Heart left ventricle (tissue), 16 donors: ENCODE data around the gene POLR3GL. TPM values are rescaled to one million over a fixed set of nuclear protein-coding genes. Genes with fewer than 3 reads are reported as not detected.
"Not testable (repeated sequence)": the region's sequence is repeated elsewhere in the genome, so short reads cannot be mapped to it uniquely, and the experiment has no call there.

Source experiments
- ATAC-seq, 4 donors: fragments of 200-7000 bp; cut with Tn5 transposase; one replicate each; pipeline ENCODE4 v1.9.1; 2020 to 2022; ENCODE audit warnings: moderate library complexity in 4 of 4, mild to moderate bottlenecking in 3 of 4, moderate number of reproducible peaks in 1 of 4
- DNase-seq, 5 donors: peaks; one replicate each; pipeline ENCODE4 v3.0.0-alpha.2; 2020
- H3K27ac ChIP-seq, 12 donors: fragments of 200-600 bp; sonication (generic) in 4 of 12; one replicate each; pipeline versions ENCODE4 v1.5.0 to v1.8.0; 2016 to 2022; ENCODE audit warnings: mild to moderate bottlenecking in 2 of 12
- H3K27me3 ChIP-seq, 9 donors: fragments of 200-600 bp; sonication (generic) in 2 of 9; one replicate each; pipeline versions ENCODE4 v1.5.1 to v1.8.0; 2016 to 2022; ENCODE audit warnings: mild to moderate bottlenecking in 3 of 9
- H3K36me3 ChIP-seq, 9 donors: fragments of 200-600 bp; sonication (generic) in 2 of 9; one replicate each; pipeline versions ENCODE4 v1.5.0 to v1.8.0; 2018 to 2022; ENCODE audit warnings: mild to moderate bottlenecking in 2 of 9
- H3K4me1 ChIP-seq, 12 donors: fragments of 200-600 bp; sonication (generic) in 4 of 12; one replicate each; pipeline versions ENCODE4 v1.5.0 to v1.8.0; 2016 to 2022; ENCODE audit warnings: mild to moderate bottlenecking in 3 of 12
- H3K4me3 ChIP-seq, 12 donors: fragments of 200-600 bp; sonication (generic) in 4 of 12; one replicate each; pipeline versions ENCODE4 v1.5.0 to v1.8.0; 2017 to 2022; ENCODE audit warnings: mild to moderate bottlenecking in 9 of 12, moderate library complexity in 4 of 12
- H3K9me3 ChIP-seq, 12 donors: fragments of 200-600 bp; sonication (generic) in 4 of 12; one replicate each; pipeline versions ENCODE4 v1.5.0 to v1.8.0; 2016 to 2022; ENCODE audit warnings: mild to moderate bottlenecking in 1 of 12
- POLR2A ChIP-seq, 2 donors: fragments of 450-650 bp; IDR thresholded peaks; one replicate each; pipeline ENCODE4 v1.6.1; 2017; ENCODE audit warnings: antibody characterized with exemption in 2 of 2, mild to moderate bottlenecking in 2 of 2, moderate library complexity in 2 of 2
- whole genome bisulfite sequencing, 4 donors: extraction: QIAGEN DNeasy Blood & Tissue Kit in 2 of 4; methylation state at CpG; one replicate each; pipeline versions ENCODE4 v1.1.5 to v1.1.7; 2013 to 2018; 5-methylcytosine and 5-hydroxymethylcytosine counted together
- intact Hi-C, 10 donors: fragments of 100-400 bp; cut with DNase I; formaldehyde crosslinking; loops; one replicate each; pipeline versions ENCODE4 v1.11.1 to v1.14.2; 2022
- polyA plus RNA-seq, 2 donors: library from polyadenylated mRNA; stranded (reverse); fragments of 200-250 nt; gene quantifications; one replicate each; pipeline ENCODE4 v1.2.3, GENCODE V29; 2013
- total RNA-seq, 9 donors: library from RNA; depleted of rRNA in 2 of 9; stranded (reverse); fragments of >200 nt in 2 of 9; fragmentation: NEBNext Ultra II Directional in 3 of 9; extraction: Animal tissue kit (Norgen Biotek cat#: 25700) in 3 of 9; gene quantifications; one replicate each; pipeline versions ENCODE4 v1.1.0 to v1.2.4, GENCODE V29; 2016 to 2023
- TF ChIP-seq, protein P1 (sequence below), 12 donors: fragments of 200-600 bp; sonication (generic) in 4 of 12; IDR thresholded peaks; one replicate each; pipeline versions ENCODE4 v1.5.0 to v1.8.0; 2018 to 2022; ENCODE audit warnings: antibody characterized with exemption in 12 of 12, mild to moderate bottlenecking in 5 of 12
- donor health status: ischemic (EF 13 %, LVEDD 7.1; RV severe dilation, severe dysfunction).
- donor health status: healthy with polysubstance abuse.
- donor health status: DM: no; HTN: yes; CAD: no.
- donor health status: DM: no; HTN: no; CAD: no.
- donor health status: ischemic (EF 25% LVEDD 6.9; RV normal size, moderate dysfunction).
- donor health status: ischemic (EF 25% LVEDD 5.7; RV mildly dilated, moderate dysfunction).
- donor health status: healthy.
- donor health status: DM: yes; HTN: yes; CAD: no.
- donor health status: ischemic (EF 35%, LVEDD 5.7; RV mildly dilated, moderate dysfunction).
- donor health status: nonischemic (EF 11% LVEDD 7.7; RV severe dilation, severe dysfunction).
- donor health status: DM: yes; HTN: yes; CAD: no.
- donor health status: PGD.
- donor health status: ischemic (EF 29% LVEDD 5.4; RV normal size, mild dysfunction).
- donor health status: nonischemic (EF 23%, LVEDD 6.1; RV moderate dilation, normal function).

POLR3GL gene
- total and polyA plus RNA-seq, 11 donors = 30.2 to 69.4 (median 36.4) TPM

GRCh38 chr1:145926686-145927062 lies 37.8 kb upstream of the POLR3GL start:
- ATAC-seq = peak in 1 of 4 donors; percentile 6
- no peak for DNase-seq
- TF ChIP-seq, protein P1, sequence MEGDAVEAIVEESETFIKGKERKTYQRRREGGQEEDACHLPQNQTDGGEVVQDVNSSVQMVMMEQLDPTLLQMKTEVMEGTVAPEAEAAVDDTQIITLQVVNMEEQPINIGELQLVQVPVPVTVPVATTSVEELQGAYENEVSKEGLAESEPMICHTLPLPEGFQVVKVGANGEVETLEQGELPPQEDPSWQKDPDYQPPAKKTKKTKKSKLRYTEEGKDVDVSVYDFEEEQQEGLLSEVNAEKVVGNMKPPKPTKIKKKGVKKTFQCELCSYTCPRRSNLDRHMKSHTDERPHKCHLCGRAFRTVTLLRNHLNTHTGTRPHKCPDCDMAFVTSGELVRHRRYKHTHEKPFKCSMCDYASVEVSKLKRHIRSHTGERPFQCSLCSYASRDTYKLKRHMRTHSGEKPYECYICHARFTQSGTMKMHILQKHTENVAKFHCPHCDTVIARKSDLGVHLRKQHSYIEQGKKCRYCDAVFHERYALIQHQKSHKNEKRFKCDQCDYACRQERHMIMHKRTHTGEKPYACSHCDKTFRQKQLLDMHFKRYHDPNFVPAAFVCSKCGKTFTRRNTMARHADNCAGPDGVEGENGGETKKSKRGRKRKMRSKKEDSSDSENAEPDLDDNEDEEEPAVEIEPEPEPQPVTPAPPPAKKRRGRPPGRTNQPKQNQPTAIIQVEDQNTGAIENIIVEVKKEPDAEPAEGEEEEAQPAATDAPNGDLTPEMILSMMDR (IDR thresholded peaks at IDR 0.05) = no peak
- no peak for TF ChIP-seq POLR2A (IDR thresholded peaks at IDR 0.05)
- intact Hi-C loops = loop anchor here in 6 of 10 donors (1.0 to 5.0 kb wide), 3 partner anchors 30 to 36 kb away; partner anchors contain the start of genes ANKRD34A (in 2 of the 6), POLR3GL (in 2 of the 6) and LIX1L (in 1 of the 6)
- Histone ChIP-seq H3K4me3 (peak overlapping the region; percentile 52 to 90 (median 74)), H3K27ac (peak overlapping the region; percentile 88 to 99 (median 94)), H3K36me3 (peaks cover 0 to 45% (median 33%) of the 10 kb centered on the region in 9 donors), H3K9me3 (no peaks in the 10 kb centered on the region), H3K27me3 (no peaks in the 10 kb centered on the region), H3K4me1 (peaks cover 0 to 21% (median 15%) of the 10 kb centered on the region in 12 donors)
- 6 to 8% (median 7%) methylated on average over 19 of the region's 19 CpGs for WGBS, 4 donors

- 0 to 1% (median 0%) methylated on average over 41 of the region's 41 CpGs for WGBS, 4 donors
- DNase-seq (peak; percentile 92 to 96 (median 96)), ATAC-seq (peak; percentile 96 to 99 (median 98))
- Histone ChIP-seq H3K9me3 (no peaks in the 10 kb centered on the region), H3K36me3 (peaks cover 0 to 47% (median 39%) of the 10 kb centered on the region in 9 donors), H3K27me3 (no peaks in the 10 kb centered on the region), H3K27ac (peak within 1 kb of the TSS; percentile 88 to 99 (median 94)), H3K4me3 (peak within 1 kb of the TSS; percentile 52 to 90 (median 74)), H3K4me1 (peaks cover 0 to 21% (median 15%) of the 10 kb centered on the region in 12 donors)
- intact Hi-C loops = loop anchor here in 6 of 10 donors (1.0 to 5.0 kb wide), 3 partner anchors 30 to 35 kb away; partner anchors contain the start of genes ANKRD34A (in 2 of the 6), POLR3GL (in 2 of the 6) and LIX1L (in 1 of the 6)
- peak in 1 of 2 donors; percentile 96 for TF ChIP-seq POLR2A (IDR thresholded peaks at IDR 0.05)
- TF ChIP-seq, protein P1 (IDR thresholded peaks at IDR 0.05) = peak; percentile 35 to 70 (median 60)
These were observed 37.2 kb upstream of the POLR3GL start, which contains the start of gene RBM8A for GRCh38 chr1:145927063-145927886. RBM8A (minus strand) TSS chr1:145927484; CDS start chr1:145927426, 58 bp downstream.

GRCh38 chr1:145927916-145928643 lies 36.4 kb upstream of the POLR3GL start:
- no peaks in the 10 kb centered on the region for H3K27me3 ChIP-seq
- intact Hi-C loops = loop anchor here in 7 of 10 donors (1.0 to 5.0 kb wide), 4 partner anchors 29 to 34 kb away; partner anchors contain the start of genes ANKRD34A (in 2 of the 7), LIX1L (in 2 of the 7) and POLR3GL (in 2 of the 7)
- peak overlapping the region; percentile 52 to 90 (median 74) for H3K4me3 ChIP-seq
- WGBS, 4 donors = 67 to 72% (median 69%) methylated on average over 20 of the region's 20 CpGs
- peaks cover 0 to 24% (median 15%) of the 10 kb centered on the region in 12 donors for H3K4me1 ChIP-seq
- DNase-seq (no peak), ATAC-seq (no peak)
- no peak for TF ChIP-seq POLR2A (IDR thresholded peaks at IDR 0.05)
- TF ChIP-seq, protein P1 (IDR thresholded peaks at IDR 0.05) = no peak
- H3K27ac ChIP-seq = peak overlapping the region; percentile 88 to 99 (median 94)
- peaks cover 0 to 48% (median 36%) of the 10 kb centered on the region in 9 donors for H3K36me3 ChIP-seq
- no peaks in the 10 kb centered on the region for H3K9me3 ChIP-seq

DNA sequence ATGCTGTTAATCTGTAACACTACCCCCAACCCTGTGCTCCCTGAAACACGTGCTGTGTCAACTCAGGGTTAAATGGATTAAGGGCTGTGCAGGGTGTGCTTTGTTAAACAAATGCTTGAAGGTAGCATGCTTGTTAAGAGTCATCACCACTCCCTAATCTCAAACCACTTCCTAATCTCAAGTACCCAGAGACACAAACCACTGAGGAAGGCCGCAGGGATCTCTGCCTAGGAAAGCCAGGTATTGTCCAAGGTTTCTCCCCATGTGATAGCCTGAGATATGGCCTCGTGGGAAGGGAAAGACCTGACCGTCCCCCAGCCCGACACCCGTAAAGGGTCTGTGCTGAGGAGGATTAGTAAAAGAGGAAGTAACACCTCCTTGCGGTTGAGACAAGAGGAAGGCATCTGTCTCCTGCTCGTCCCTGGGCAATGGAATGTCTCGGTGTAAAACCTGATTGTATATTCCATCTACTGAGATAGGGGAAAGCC lies 31.9 kb upstream of the POLR3GL start:
- H3K36me3 ChIP-seq = peaks cover 0 to 71% (median 61%) of the 10 kb centered on the region in 9 donors
- H3K9me3 ChIP-seq, H3K4me3 ChIP-seq, H3K27ac ChIP-seq, intact Hi-C loops, DNase-seq, H3K27me3 ChIP-seq, ATAC-seq: not testable (repeated sequence)
- WGBS, 4 donors = 50 to 56% (median 54%) methylated on average over 9 of the region's 9 CpGs
- peaks cover 0 to 20% (median 5%) of the 10 kb centered on the region in 12 donors for H3K4me1 ChIP-seq
